K562 (cell line): ENCODE data around the gene PTP4A2. TPM values are rescaled to one million over a fixed set of nuclear protein-coding genes. Genes with fewer than 3 reads are reported as not detected.
A peak's percentile ranks its signal among the peaks of the same experiment; 100 is the strongest.

ENCODE experiments used
- ATAC-seq: fragments of 200-7000 bp; cut with Tn5 transposase; 3 replicates; pipeline ENCODE4 v1.9.1; 2020; ENCODE audit warnings: moderate library complexity
- BruUV-seq: library from RNA; stranded (reverse); fragments of 400-500 nt; replicated peaks from 2 replicates; lab custom pipeline; 2021; lab: Mats Ljungman, UMichigan
- CTCF ChIA-PET: fragments of 300-600 bp; formaldehyde crosslinking; extraction: SDS; loops from one replicate; lab custom pipeline; 2021; ENCODE audit warnings: low intra/inter-chr PET ratio; lab: Yijun Ruan, JAX
- POLR2A ChIA-PET: fragments of 300-600, 350-650 bp; sonication (Branson Sonifier 250); formaldehyde crosslinking; extraction: SDS; loops from one replicate; lab custom pipeline; 2021; ENCODE audit warnings: antibody characterized with exemption, inconsistent platforms; lab: Yijun Ruan, JAX
- DNase-seq, 4 experiments: peaks; one replicate each; pipeline versions ENCODE4 v3.0.0 to v3.0.0-alpha.2; 2011 to 2018; ENCODE audit warnings: low spot score in 3 of 4, mixed read lengths in 3 of 4; ENCODE audit errors: extremely low read depth in 1 of 4
- FAIRE-seq: peaks from 2 replicates; lab custom pipeline; 2011; peaks lifted over from hg19 to GRCh38; lab: Jason Lieb, UNC
- H2AFZ ChIP-seq: 2 replicates; pipeline ENCODE4 v1.6.0; 2011; ENCODE audit warnings: low read depth, low read length, control low read depth, inconsistent platforms
- H3K27ac ChIP-seq: fragments of 200-600 bp; 3 replicates; pipeline ENCODE4 v1.8.0; 2011; ENCODE audit warnings: low read depth, mild to moderate bottlenecking, control low read depth, inconsistent platforms, low read length, moderate library complexity, mixed read lengths; ENCODE audit errors: extremely low read depth
- H3K27me3 ChIP-seq, 2 experiments: fragments of 300-600 bp in 1 of 2; 2 replicates in 1 of 2; 3 replicates in 1 of 2; pipeline versions ENCODE4 v1.6.0 to v1.8.0; 2011; ENCODE audit warnings: inconsistent platforms in 2 of 2, low read length in 2 of 2, mild to moderate bottlenecking in 1 of 2, mixed read lengths in 1 of 2, moderate library complexity in 1 of 2; ENCODE audit not compliant: control insufficient read depth in 2 of 2, insufficient read depth in 2 of 2
- H3K36me3 ChIP-seq: fragments of 300-600 bp; 3 replicates; pipeline ENCODE4 v1.8.0; 2011; ENCODE audit warnings: mild to moderate bottlenecking, low read length, inconsistent platforms; ENCODE audit not compliant: control insufficient read depth, insufficient read depth
- H3K4me1 ChIP-seq, 2 experiments: fragments of 200-600 bp in 1 of 2; replicated peaks in 1 of 2; 2 replicates in 1 of 2; 3 replicates in 1 of 2; pipeline versions ENCODE4 v1.5.1 to v1.8.0; 2011; ENCODE audit warnings: inconsistent platforms in 2 of 2, low read length in 2 of 2, mild to moderate bottlenecking in 1 of 2, mixed read lengths in 1 of 2, moderate library complexity in 1 of 2; ENCODE audit not compliant: control insufficient read depth in 2 of 2, insufficient read depth in 2 of 2
- H3K4me2 ChIP-seq: 2 replicates; pipeline ENCODE4 v1.6.1; 2011; ENCODE audit warnings: low read length, control low read depth, inconsistent platforms, mixed read lengths; ENCODE audit not compliant: insufficient read depth
- H3K4me3 ChIP-seq: fragments of 200-600 bp; sonication (generic), shearing (Covaris generic); 2 replicates; pipeline ENCODE4 v1.5.1; 2016; ENCODE audit warnings: control low read depth, inconsistent platforms
- H3K79me2 ChIP-seq: fragments of 200-600 bp; 3 replicates; pipeline ENCODE4 v1.8.0; 2011; ENCODE audit warnings: low read length, inconsistent platforms; ENCODE audit not compliant: control insufficient read depth, insufficient read depth
- H3K9ac ChIP-seq, 2 experiments: 2 replicates each; pipeline versions ENCODE4 v1.6.0 to v1.6.1; 2011; ENCODE audit warnings: low read depth in 2 of 2, low read length in 2 of 2, control low read depth in 1 of 2, inconsistent platforms in 1 of 2, mild to moderate bottlenecking in 1 of 2, mixed read lengths in 1 of 2; ENCODE audit not compliant: insufficient read depth in 1 of 2
- H3K9me1 ChIP-seq: one replicate; pipeline ENCODE4 v1.6.0; 2011; ENCODE audit warnings: inconsistent platforms, mild to moderate bottlenecking, low read length, moderate library complexity; ENCODE audit not compliant: control insufficient read depth, insufficient read depth
- H3K9me3 ChIP-seq: replicated peaks from 2 replicates; pipeline ENCODE4 v1.5.1; 2011; ENCODE audit warnings: low read depth, low read length, inconsistent platforms; ENCODE audit not compliant: control insufficient read depth, insufficient read depth
- H4K20me1 ChIP-seq: replicated peaks from 2 replicates; pipeline ENCODE4 v1.6.1; 2011; ENCODE audit warnings: low read length, inconsistent platforms, mixed read lengths; ENCODE audit not compliant: control insufficient read depth, insufficient read depth
- CBX8 ChIP-seq: fragments of 200-600 bp; sonication (generic); IDR thresholded peaks from 2 replicates; pipeline ENCODE4 v1.6.1; 2012; ENCODE audit warnings: borderline replicate concordance, mixed run types, low read depth, mild to moderate bottlenecking, moderate library complexity, mixed read lengths, low read length, control low read depth, inconsistent platforms; ENCODE audit not compliant: poor library complexity, severe bottlenecking; ENCODE audit errors: extremely low read depth
- HDGF ChIP-seq: fragments of 450-650 bp; IDR thresholded peaks from 2 replicates; pipeline ENCODE4 v1.6.1; 2016
- KAT8 ChIP-seq: fragments of 450-650 bp; IDR thresholded peaks from 2 replicates; pipeline ENCODE4 v1.6.1; 2016; ENCODE audit warnings: low read depth, mild to moderate bottlenecking
- NFATC3 ChIP-seq: fragments of 450-650 bp; IDR thresholded peaks from 2 replicates; pipeline ENCODE4 v1.6.1; 2017; ENCODE audit warnings: mild to moderate bottlenecking
- PCBP2 ChIP-seq: fragments of 200-400 bp; formaldehyde crosslinking; IDR thresholded peaks from 2 replicates; pipeline ENCODE4 v1.6.1; 2018; ENCODE audit warnings: low read length, low read depth, mild to moderate bottlenecking, moderate library complexity; ENCODE audit not compliant: poor library complexity, severe bottlenecking
- PHF8 ChIP-seq: fragments of 200-600 bp; sonication (generic); IDR thresholded peaks from 2 replicates; pipeline ENCODE4 v1.6.1; 2012; ENCODE audit warnings: mixed run types, mild to moderate bottlenecking, inconsistent platforms, low read length, moderate library complexity, borderline replicate concordance
- TAF9B ChIP-seq: fragments of 450-650 bp; IDR thresholded peaks from 2 replicates; pipeline ENCODE4 v1.6.1; 2018; ENCODE audit warnings: mild to moderate bottlenecking; ENCODE audit not compliant: partially characterized antibody
- TCF7 ChIP-seq: sonication (generic); IDR thresholded peaks from 2 replicates; pipeline ENCODE4 v1.6.1; 2016; ENCODE audit warnings: antibody characterized with exemption, borderline replicate concordance
- ZNF121 ChIP-seq: sonication (generic); formaldehyde crosslinking; conservative IDR thresholded peaks from 2 replicates; pipeline ENCODE4 v1.8.0; 2022; ENCODE audit warnings: missing genetic modification reagents
- ZNF408 ChIP-seq: fragments of 250-450 bp; sonication (Bioruptor Pico); IDR thresholded peaks from 2 replicates; pipeline ENCODE4 v1.4.0; 2020; ENCODE audit warnings: low read depth, mild to moderate bottlenecking, moderate library complexity
- ZNF699 ChIP-seq: fragments of 250-450 bp; sonication (Bioruptor Pico); IDR thresholded peaks from 2 replicates; pipeline ENCODE4 v1.8.0; 2021; ENCODE audit warnings: mild to moderate bottlenecking, moderate library complexity; ENCODE audit not compliant: insufficient replicate concordance
- ZNF75A ChIP-seq: fragments of 450-650 bp; formaldehyde crosslinking; IDR thresholded peaks from 2 replicates; pipeline ENCODE4 v1.4.0; 2020; ENCODE audit warnings: mild to moderate bottlenecking
- WGBS: fragments of 100-300 bp; shearing (Covaris generic); methylation state at CpG from one replicate; pipeline ENCODE4 v1.1.6; 2016; ENCODE audit warnings: low coverage, mixed read lengths; ENCODE audit not compliant: insufficient coverage; ENCODE audit errors: missing lambda C conversion rate; 5-methylcytosine and 5-hydroxymethylcytosine counted together
- in situ Hi-C: fragments of 300-500 bp; cut with MboI; formaldehyde crosslinking; loops from 4 replicates; pipeline ENCODE4 v1.15.0; 2018; ENCODE audit warnings: inconsistent platforms, mixed read lengths
- intact Hi-C: fragments of 100-400 bp; cut with micrococcal nuclease; formaldehyde crosslinking; loops from 2 replicates; pipeline ENCODE4 v1.14.2; 2022
- polyA plus RNA-seq, 8 experiments: library from polyadenylated mRNA; depleted of rRNA in 4 of 8; stranded (reverse) in 5 of 8; unstranded in 3 of 8; fragments of >200 nt; fragmentation: Nextera tagmentation in 2 of 8; fragmentation: Illumina TruSeq in 1 of 8; extraction: Ambion mirVana in 2 of 8; extraction: Trizol in 1 of 8; gene quantifications; 2 replicates each; pipeline versions ENCODE4 v1.2.1 to v1.2.3, GENCODE V29; 2011 to 2014; ENCODE audit warnings: inconsistent platforms in 1 of 8, missing spikeins in 1 of 8
- total RNA-seq, 7 experiments: library from RNA; depleted of rRNA in 6 of 7; stranded (reverse); fragments of >200 nt in 6 of 7; fragmentation: Illumina TruSeq in 2 of 7; extraction: Trizol in 2 of 7; gene quantifications; 2 replicates each; pipeline versions ENCODE4 v1.2.1 to v1.2.3, GENCODE V29; 2011 to 2021; ENCODE audit warnings: low replicate concordance in 1 of 7
- TF ChIP-seq, protein P1 (sequence below): sonication (generic); IDR thresholded peaks from 2 replicates; pipeline ENCODE4 v1.6.1; 2016

The PTP4A2 gene
- total and polyA plus RNA-seq, 9 of the 15 experiments (the other 6 are each of a cell fraction or from before 2014, with no cell fraction given) = 197 to 870 (median 480) TPM

- Histone ChIP-seq H2AFZ (peak overlapping the region; percentile 28), H3K9me3 (no peaks in the 10 kb centered on the region), H3K36me3 (no peaks in the 10 kb centered on the region)
- peak; percentile 12; the same call in 2 of the 3 replicates for ATAC-seq
- no peak for FAIRE-seq
- in situ Hi-C loops = no loop called here
- ChIA-PET CTCF (no interaction called here), POLR2A (interaction anchor here (0.6 to 2.0 kb wide), 6 partner anchors 11 to 725 kb away, joined by 3 to 5 read pairs (median 3); no protein-coding TSS in a partner anchor)
- TF ChIP-seq, protein P1, sequence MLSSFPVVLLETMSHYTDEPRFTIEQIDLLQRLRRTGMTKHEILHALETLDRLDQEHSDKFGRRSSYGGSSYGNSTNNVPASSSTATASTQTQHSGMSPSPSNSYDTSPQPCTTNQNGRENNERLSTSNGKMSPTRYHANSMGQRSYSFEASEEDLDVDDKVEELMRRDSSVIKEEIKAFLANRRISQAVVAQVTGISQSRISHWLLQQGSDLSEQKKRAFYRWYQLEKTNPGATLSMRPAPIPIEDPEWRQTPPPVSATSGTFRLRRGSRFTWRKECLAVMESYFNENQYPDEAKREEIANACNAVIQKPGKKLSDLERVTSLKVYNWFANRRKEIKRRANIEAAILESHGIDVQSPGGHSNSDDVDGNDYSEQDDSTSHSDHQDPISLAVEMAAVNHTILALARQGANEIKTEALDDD = peak; percentile 32; the same call in 1 of the 2 replicates
- TF ChIP-seq TAF9B (no peak), TCF7 (no peak)
- TF ChIP-seq, all 486 proteins: peak for 1
- Histone ChIP-seq H3K4me3 (no peak overlapping the region), H3K4me2 (no peak overlapping the region), H3K79me2 (no peaks in the 10 kb centered on the region), H4K20me1 (no peaks in the 10 kb centered on the region), H3K27ac (no peak overlapping the region), H3K27me3 (no peaks in the 10 kb centered on the region), H3K4me1 (peaks cover 0 to 4% of the 10 kb centered on the region in 2 experiments; a peak in 2 of 5 replicates), H3K9me1 (no peaks in the 10 kb centered on the region), H3K9ac (peak overlapping the region in 1 of 2 experiments; percentile 78; a peak in 2 of 4 replicates)
- 21% methylated on average over 9 of the region's 9 CpGs for WGBS
- intact Hi-C loops = no loop called here
- DNase-seq = no peak
- no TSS peak for BruUV-seq
These were observed 49.0 kb upstream of the PTP4A2 start for GRCh38 chr1:31987135-31987619.

GRCh38 chr1:31985430-31985829 lies 47.3 kb upstream of the PTP4A2 start:
- Histone ChIP-seq H3K4me3 (no peak overlapping the region), H3K9me3 (no peaks in the 10 kb centered on the region), H3K9me1 (no peaks in the 10 kb centered on the region), H3K36me3 (no peaks in the 10 kb centered on the region), H3K27ac (no peak overlapping the region), H3K4me2 (no peak overlapping the region), H3K79me2 (no peaks in the 10 kb centered on the region), H3K27me3 (no peaks in the 10 kb centered on the region), H4K20me1 (no peaks in the 10 kb centered on the region), H3K4me1 (peaks cover 0 to 4% of the 10 kb centered on the region in 2 experiments; a peak in 2 of 5 replicates), H3K9ac (no peak overlapping the region), H2AFZ (peak overlapping the region; percentile 20; the same call in 1 of the 2 replicates)
- ATAC-seq (no peak; the same call in 2 of the 3 replicates), FAIRE-seq (no peak), DNase-seq (no peak)
- intact Hi-C loops (no loop called here), in situ Hi-C loops (no loop called here)
- CTCF ChIA-PET = interaction anchor here (0.6 kb wide), 1 partner anchor 104 kb away, joined by 3 read pairs; no protein-coding TSS in a partner anchor
- no peak for TF ChIP-seq CBX8
- no peak for TF ChIP-seq ZNF408 (CRISPR knock-in tag)
- TF ChIP-seq ZNF75A (CRISPR knock-in tag) = no peak
- TF ChIP-seq PHF8 = no peak
- TF ChIP-seq HDGF = no peak
- TF ChIP-seq NFATC3 = no peak
- no peak for TF ChIP-seq KAT8
- TF ChIP-seq PCBP2 = no peak
- no peak for TF ChIP-seq ZNF699 (CRISPR knock-in tag)
- no peak for TF ChIP-seq ZNF121 (CRISPR knock-in tag)
- POLR2A ChIA-PET = interaction anchor here (0.6 to 2.1 kb wide), 8 partner anchors 8 to 607 kb away, joined by 3 to 6 read pairs (median 4); no protein-coding TSS in a partner anchor
- WGBS = 37% methylated on average over 4 of the region's 4 CpGs
- no TSS peak for BruUV-seq
